Left forelimb (tissue), 1 donor: ENCODE data around the gene GNA12.
"Not testable (repeated sequence)": the region's sequence is repeated elsewhere in the genome, so short reads cannot be mapped to it uniquely, and the experiment has no call there.

Experiments used
- DNase-seq: peaks from one replicate; pipeline ENCODE4 v3.0.0-alpha.2; 2018; ENCODE audit warnings: low spot score

Gene GNA12

DNA sequence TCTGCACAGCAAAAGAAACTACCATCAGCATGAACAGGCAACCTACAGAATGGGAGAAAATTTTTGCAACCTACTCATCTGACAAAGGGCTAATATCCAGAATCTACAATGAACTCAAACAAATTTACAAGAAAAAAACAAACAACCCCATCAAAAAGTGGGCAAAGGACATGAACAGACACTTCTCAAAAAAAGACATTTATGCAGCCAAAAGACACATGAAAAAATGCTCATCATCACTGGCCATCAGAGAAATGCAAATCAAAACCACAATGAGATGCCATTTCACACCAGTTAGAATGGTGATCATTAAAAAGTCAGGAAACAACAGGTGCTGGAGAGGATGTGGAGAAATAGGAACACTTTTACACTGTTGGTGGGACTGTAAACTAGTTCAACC, 95.4 kb downstream of the GNA12 start:
- DNase-seq: not testable (repeated sequence)

DNA sequence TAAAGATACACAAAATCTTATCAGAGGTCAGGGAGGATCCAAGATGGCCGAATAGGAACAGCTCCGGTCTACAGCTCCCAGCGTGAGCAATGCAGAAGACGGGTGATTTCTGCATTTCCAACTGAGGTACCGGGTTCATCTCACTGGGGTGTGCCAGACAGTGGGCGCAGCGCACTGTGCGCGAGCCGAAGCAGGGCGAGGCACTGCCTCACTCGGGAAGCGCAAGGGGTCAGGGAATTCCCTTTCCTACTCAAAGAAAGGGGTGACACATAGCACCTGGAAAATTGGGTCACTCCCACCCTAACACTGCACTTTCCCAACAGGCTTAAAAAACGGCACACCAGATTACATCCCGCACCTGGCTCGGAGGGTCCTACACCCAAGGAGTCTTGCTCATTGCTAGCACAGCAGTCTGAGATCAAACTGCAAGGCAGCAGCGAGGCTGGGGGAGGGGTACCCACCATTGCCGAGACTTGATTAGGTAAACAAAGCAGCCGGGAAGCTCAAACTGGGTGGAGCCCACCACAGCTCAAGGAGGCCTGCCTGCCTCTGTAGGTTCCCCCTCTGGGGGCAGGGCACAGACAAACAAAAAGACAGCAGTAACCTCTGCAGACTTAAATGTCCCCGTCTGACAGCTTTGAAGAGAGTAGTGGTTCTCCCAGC, 100.5 kb downstream of the GNA12 start:
- not testable (repeated sequence) for DNase-seq

DNA sequence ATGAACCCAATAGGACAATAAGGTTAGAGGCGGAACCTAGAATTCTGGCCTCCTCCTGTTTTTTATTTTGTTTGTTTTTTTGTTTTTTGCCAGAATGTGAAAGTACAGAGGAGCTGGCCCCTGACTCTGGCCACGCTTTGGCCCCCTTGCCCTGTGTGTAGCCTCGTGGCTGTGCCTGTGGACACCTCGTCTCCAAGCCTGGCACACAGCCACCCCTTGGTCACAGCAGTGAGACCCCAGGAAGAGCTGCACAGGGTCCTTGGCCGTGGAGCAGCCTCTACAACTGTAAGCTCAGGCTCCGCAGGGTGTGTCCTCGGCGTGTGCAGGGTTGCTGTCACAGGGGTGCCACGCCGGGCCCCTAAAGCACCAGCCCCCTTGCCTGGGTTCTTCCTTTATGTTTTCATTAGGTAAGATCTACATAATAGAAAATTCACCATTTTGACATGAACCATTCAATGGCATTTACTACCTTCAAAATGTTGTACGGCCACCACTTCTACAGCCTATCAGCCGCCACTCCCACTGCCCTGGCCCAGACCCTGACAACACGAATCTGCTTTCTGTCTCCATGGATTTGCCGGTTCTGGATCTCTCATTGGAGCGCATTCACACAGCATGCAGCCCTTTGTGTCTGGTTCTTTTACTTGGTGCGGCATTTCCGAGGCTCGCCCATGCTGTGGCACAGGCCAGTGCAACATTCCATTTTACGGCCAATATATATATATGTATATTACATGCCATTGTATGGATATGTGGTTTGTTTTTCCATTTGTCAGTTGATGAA, 105.2 kb downstream of the GNA12 start:
- peak; percentile 42 for DNase-seq

DNA sequence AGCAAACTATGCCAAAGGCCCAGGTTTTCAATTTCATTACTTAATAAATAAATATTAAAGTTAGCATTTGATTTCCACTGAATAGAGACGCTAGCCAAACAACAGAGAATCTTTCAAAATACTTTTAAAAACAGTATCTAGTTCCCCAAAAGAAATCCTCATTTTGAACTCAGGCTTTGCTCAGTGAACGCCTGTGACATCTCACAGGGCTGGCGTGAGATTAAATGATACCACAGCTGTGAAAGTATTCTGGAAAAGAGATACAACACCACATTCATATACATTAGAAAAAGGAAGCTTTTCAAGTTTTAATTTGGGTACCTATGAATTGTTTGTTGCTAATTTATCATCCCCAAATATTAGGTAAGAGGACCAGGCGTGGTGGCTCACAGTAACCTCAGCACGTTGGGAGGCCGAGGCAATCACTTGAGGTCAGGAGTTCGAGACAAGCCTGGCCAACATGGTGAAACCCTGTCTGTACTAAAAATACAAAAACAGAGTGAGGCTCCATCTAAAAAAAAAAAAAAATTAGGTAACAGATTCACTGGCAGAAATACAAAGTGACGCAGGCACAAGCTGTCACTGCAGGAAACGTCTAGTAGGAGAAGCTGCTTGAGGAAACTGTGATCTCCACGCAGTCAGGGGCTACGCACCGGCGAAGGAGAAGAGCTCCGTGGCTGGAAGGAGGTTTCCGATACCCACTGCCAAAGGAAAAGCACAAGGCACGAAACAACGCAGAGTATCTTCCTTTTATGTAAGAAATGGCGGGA, 106.2 kb downstream of the GNA12 start:
- peak; percentile 62 for DNase-seq

DNA sequence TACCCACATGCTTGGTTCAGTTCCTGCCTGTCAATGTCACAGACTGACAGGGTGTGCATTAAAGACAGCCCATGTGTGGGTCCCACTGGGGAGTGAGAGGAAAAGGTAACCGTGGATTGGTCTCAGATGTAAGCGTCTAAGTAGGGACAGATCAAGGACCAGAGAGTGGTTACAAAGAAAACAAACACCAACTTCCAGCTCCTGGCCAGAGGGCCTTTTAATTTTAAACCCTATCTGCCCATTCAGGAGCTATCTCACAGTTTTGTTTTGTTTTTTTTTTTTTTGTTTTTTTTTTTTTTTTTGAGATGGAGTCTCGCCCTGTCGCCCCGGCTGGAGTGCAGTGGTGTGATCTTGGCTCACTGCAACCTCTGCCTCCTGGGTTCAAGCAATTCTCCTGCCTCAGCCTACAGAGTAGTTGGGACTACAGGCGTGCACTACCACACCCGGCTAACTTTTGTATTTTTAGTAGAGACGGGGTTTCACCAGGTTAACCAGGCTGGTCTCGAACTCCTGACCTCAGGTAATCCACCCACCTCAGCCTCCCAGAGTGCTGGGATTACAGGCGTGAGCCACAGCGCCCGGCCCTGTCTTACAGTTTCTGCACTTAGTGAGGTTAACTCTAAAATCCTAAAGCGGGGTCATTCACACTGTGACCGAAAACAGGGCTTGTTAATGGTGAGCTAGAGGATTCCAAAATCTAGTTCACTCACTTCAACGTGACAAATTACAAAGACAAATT, 106.9 kb downstream of the GNA12 start:
- peak; percentile 17 for DNase-seq

DNA sequence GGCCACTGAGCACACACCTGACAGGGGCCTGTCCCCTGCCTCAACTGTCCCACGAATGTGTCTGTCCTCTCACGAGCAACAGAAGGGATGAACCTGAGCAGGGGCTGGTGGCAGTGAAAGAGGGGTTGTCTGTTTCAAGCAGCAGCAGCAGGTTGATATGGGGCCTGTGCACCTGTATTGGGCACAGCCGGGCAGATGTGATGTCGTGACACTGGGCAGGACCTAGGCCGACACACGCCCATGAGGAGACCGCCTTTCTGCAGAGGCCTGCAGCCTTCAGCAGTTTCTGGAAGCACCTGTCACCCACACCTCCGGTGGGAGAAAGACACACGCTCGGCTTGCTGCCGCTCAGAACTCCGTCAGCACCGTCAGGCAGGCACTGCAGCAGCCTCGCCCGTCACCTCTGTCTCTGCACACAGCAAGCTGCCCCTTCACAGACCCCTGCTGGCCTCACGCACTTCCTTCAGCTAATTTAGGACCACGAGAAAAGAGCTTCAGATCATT, 107.6 kb downstream of the GNA12 start:
- DNase-seq: peak; percentile 38

DNA sequence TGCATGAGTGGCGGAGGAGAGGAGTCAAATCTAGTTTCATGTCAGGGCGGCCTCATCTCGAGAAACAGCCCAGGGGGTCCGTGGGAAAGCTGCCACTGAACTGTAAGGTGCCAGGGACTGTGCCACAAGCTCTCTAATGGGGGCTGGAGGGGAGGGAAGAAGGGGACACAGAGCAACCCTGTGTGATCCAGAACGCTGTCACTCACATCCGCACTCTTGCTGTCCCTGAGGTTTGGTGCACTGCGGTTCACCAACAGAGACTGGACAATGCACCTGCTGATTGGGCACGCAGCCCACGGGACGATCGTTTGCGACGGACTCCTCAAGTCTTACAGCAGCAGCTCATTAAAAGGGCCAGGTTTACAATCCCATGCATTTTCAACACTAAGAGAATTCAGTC, 108.4 kb downstream of the GNA12 start:
- peak; percentile 49 for DNase-seq

DNA sequence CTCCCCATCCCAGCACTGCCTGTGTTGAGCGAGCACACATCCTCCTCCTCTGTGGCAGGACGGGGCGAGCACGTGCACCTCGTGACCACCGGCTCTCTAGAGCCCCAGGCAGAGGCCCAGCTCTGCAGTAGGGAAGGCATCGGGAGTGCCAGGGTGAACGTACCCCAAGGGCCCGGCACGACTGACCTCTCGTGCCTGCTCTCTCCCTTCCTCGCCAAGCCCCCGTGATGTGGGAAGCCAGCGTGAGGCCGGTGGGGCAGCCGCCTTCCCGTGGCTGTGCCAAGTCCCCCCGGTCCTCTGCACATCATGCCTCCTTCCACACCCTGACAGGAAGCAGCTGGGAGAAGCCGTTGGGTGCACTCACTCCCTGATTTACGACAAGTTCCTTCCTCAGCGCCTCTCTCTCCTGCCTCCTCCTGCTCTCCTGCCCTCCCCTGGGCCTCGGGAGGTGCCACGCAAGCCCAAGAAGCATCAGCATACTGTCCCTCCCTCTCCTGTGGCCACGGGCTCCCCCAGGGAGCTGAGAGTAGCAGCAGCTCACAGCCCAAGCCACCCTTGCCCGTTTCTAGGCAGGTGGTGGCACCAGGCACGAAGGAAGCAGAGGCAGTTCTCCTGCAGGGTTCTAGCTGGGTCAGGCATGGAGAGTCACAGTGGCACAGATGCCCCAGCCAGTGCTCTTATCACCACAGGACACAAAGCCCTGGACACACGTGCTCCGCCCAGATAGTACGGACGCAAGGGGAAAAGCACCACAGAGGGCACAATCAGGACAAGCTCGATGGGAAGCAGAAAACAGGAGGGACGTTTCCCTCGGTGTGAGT, 109.1 kb downstream of the GNA12 start:
- peak; percentile 64 for DNase-seq

DNA sequence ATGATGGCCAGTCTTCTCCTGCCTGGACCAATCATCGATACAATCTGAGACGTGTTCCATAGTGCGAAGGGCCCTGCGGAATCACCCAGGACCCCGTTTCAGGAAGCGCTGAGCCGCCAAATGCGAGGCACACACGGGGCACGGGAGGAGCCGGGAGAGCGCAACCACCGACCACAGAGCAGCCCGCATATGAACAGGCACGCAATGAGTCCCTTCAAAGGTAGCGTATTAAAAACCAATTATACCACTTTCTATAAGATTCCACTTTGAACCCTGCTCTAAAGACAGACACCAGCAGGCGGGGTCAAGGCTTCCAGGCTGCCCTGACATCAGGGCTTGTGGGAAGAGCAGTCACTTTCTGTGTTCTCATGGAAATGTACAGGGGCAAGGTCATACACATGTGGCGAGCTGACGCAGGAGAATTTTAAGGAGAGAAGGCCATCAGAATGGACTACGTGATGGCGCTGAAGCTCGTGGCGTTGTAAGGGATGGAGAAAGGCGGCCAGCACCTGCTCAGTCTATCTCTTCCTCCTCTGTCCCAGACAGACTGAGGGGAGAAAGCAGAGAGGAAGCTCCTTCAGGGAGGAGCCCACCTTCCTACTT, 109.9 kb downstream of the GNA12 start:
- DNase-seq: peak; percentile 38

DNA sequence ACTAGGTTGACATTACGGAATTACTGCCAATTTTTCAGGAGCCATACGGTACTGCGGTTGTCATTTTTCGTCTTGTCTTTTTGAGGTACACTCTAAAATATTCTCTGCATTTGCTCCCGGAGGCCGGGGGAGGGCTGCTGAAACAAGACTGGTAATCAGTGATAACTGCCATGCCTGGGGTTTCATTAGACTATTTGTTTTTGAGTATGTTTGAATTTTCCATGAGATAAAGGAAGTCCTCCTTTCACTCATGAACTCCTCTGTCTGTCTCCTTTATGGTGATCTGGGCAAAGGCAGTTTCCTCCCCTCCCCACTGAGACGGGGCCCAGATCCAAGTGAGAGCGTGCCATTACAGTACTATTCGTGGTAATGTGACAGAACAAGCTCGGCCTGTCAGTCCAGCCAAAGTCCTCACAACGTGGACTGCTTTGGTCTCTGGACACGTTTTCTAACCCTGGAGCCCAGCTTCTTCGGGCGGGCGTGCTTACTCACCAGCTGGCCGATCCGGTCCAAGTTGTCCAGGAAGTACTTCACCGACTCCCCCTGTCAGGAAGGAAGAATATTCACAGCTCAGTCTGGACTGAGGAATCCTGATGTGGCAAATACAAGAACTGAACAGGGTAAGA, 111.0 kb downstream of the GNA12 start:
- DNase-seq: peak; percentile 58

DNA sequence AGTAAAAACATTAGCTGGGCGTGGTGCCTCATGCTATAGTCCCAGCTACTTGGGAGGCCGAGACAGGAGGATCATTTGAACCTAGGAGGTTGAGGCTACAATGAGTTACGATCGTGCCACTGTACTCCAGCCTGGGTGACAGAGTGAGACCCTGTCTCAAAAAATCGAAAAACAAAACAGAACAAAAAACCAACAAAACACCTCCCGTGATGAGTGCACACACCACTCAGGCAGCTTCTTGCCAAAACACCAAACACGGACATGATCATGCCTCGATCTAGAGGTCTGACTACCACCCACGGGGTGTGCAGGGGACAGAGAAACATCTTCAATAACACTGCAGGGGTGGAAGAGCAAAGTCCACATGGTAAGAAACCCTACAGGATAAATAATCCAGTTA, 111.7 kb downstream of the GNA12 start:
- no peak for DNase-seq

DNA sequence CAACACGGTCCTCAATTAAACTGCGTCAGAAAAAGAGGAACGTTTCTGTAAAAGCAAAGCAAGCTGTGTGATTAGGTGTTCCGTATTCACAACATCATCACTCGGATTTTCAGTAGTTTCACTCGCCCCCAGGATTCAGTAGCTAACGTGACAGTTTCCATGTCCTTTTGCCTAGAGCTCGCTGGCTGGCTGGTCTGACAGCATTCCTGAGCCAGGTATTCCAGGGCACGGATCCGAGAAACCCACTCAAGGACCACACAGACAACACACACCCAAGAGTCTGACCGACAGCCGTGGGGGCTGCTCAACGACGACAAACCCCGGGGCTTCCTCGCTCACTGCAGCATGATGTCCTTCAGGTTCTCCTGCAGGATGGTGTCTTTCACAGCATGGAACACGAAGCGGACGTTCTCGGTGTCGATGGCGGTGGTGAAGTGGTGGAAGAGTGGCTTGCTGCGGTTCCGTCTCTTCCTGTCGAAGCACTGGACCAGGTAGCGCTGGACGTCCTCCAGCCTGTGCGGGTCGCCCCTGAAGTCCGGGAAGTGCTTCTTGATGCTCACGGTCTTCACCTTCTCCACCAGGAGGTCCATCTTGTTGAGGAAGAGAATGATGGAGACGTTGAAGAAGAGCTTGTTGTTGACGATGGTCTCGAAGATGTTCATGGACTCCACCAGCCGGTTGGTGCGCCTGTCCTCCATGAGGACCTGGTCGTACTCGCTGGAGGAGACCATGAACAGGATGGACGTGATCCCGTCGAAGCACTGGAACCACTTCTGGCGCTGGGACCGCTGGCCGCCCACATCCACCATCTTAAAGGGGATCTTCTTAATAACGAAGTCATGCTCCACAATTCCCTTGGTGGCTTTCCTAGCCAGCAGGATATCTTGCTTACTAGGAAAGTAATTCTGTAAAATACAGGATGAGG, 113.0 kb downstream of the GNA12 start:
- DNase-seq: peak; percentile 49

DNA sequence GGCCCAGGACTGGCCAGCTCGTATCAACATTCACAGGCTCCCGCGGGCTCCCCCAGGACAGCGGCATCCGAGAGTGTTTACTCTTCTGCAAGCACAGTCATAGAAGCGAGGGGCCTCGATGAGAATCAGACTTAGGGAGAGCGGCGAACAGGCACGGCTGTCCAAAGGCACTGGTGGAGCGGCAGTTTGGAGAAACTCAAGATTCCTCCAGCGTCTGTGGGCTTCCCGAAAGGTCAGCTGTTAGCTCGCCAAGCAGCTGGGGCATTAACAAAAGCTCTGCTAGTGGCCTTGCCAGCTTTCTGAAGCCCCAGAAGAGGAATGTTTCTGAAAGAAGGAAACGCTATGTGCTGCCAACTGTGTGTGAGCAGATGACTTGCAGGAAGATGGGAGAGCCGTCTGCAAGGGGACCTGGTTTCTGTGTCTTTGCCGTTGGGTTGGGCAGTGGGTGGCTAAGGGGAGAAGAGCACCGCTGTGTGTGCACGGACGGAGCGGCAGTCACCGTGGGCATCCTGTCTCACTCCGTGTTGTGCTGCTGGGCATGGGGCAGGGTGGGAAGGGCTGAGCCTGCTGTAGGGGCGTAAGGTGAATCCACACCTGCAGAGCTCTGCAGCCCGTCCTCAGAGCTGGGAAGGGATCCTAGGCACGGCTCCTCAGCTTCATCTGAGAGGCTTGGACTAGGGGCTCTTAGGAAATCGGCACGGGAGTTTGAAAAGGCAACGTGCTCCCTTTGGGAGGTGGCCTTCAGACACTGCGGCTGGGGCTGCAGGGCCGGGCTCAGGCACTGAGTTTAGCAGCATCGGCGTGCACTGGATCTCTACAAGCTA, 114.0 kb downstream of the GNA12 start:
- peak; percentile 47 for DNase-seq

DNA sequence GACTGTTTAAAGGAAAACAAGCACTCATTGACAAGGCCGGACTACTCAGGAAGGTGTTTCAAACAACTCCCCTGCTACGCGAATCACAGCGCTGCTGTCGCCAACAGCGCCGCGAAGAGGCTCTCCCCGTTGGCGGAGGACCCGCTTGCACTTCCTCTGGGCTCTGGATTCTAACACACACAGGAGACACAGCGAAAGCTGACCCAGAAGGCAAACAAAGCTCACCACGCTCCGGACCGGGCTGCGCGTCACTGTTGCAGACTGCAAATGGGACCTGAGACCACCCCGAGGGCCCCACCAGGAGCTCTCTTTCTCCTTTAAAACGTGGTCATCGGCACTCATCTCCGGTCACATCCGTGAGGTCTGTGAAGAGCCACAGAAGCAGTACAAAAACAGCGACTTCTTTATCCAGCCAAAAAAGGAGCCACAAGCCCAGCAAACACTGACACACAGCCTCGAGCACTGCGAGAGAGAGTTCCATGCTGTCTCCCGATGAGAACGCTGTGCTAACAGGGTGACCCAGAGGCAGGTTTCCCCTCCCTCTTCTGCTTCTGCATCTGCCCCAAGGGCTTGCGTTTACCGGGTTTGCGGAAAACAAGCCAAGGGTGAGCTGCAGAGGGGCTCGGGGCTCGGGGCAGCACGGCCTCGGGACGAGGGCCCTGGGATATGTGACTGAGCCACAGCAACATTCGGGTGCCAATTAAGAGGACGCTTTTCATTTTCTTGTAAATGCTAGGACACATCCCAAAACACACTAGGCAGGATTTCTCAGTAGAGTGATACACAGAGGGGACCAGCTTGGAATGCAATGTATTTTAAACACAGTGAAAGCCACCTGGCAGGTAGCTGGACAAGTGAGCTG, 114.8 kb downstream of the GNA12 start:
- no peak for DNase-seq

DNA sequence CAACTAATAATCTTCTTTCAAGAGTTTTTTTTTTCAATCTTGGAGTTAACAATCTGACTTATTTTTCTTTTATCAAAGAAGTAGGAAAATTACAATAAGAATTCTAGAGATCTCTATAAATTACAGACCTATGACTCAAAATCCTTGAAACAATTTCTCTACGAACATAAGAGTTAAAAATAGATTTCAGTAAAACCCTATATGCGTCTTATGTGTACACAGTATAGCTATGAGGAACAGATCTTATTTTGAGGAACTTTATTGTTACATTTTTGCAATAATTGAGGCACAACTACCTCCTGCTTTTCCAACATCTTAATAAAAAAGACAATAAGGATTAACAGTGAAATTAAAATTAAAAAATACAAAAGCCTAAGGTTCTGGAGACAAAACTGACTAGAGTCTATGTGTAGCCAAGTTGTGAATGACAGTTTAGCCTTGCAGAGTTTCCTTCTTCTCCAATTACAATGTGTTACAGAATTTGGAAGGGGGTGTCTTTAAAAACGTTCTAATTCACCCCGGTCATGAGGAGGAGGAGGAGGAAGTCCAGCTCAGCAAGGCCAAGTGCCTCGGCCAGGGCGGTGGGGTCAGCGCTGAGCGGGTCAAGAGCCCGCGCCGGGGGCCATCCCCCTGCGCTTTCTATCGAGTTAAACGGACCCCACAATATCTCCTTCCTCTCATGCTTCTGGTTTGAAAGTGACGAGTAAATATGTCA, 115.6 kb downstream of the GNA12 start:
- DNase-seq: no peak

DNA sequence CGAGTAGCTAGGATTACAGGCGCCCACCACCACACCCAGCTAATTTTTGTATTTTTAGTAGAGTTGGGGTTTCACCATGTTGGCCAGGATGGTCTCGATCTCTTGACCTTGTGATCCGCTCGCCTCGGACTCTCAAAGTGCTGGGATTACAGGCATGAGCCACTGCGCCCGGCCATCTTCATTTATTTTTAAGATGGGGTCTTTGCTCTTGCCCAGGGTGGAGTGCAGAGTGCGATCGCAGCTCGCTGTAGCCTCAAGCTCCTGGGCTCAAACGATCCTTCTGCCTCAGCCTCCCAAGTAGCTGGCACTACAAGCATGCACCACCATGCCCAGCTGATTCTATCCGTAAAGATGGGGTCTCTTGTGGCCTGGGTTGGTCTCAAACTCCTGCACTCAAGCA, 116.9 kb downstream of the GNA12 start:
- DNase-seq: not testable (repeated sequence)
